Lower leg skin (tissue), 3 donors: ENCODE measurements around the gene TRIM9.

Source experiments
- POLR2A ChIP-seq, 2 donors: fragments of 450-650 bp; IDR thresholded peaks; one replicate each; pipeline ENCODE4 v1.6.1; 2016 to 2017; ENCODE audit warnings: antibody characterized with exemption in 2 of 2, mild to moderate bottlenecking in 1 of 2, moderate library complexity in 1 of 2
- TF ChIP-seq, protein P1 (sequence below), 3 donors: fragments of 450-650 bp; IDR thresholded peaks; one replicate each; pipeline ENCODE4 v1.5.1; 2016; ENCODE audit warnings: antibody characterized with exemption in 3 of 3, mild to moderate bottlenecking in 3 of 3, moderate library complexity in 2 of 3

GRCh38 chr14:50974118-50974517, 120.8 kb downstream of the TRIM9 start:
- TF ChIP-seq, protein P1, sequence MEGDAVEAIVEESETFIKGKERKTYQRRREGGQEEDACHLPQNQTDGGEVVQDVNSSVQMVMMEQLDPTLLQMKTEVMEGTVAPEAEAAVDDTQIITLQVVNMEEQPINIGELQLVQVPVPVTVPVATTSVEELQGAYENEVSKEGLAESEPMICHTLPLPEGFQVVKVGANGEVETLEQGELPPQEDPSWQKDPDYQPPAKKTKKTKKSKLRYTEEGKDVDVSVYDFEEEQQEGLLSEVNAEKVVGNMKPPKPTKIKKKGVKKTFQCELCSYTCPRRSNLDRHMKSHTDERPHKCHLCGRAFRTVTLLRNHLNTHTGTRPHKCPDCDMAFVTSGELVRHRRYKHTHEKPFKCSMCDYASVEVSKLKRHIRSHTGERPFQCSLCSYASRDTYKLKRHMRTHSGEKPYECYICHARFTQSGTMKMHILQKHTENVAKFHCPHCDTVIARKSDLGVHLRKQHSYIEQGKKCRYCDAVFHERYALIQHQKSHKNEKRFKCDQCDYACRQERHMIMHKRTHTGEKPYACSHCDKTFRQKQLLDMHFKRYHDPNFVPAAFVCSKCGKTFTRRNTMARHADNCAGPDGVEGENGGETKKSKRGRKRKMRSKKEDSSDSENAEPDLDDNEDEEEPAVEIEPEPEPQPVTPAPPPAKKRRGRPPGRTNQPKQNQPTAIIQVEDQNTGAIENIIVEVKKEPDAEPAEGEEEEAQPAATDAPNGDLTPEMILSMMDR (IDR thresholded peaks at IDR 0.05): no peak
- no peak for TF ChIP-seq POLR2A (IDR thresholded peaks at IDR 0.05)
